Posterior vena cava (tissue), 2 donors: ENCODE measurements around the gene COL27A1. TPM values are rescaled to one million over a fixed set of nuclear protein-coding genes. Genes with fewer than 3 reads are reported as not detected.

ENCODE experiments used
- DNase-seq: peaks from one replicate; pipeline ENCODE4 v3.0.0-alpha.2; 2020; ENCODE audit warnings: low spot score
- intact Hi-C, 2 donors: fragments of 100-400 bp; cut with DNase I; formaldehyde crosslinking; loops; one replicate each; pipeline versions ENCODE4 v1.14.1 to v1.14.2; 2022 to 2023
- total RNA-seq, 2 donors: library from RNA; stranded (reverse); fragmentation: NEBNext Ultra II Directional; extraction: Animal tissue kit (Norgen Biotek cat#: 25700); gene quantifications; one replicate each; pipeline ENCODE4 v1.2.1, GENCODE V29; 2021
- donor health status: DM: yes; HTN: yes; CAD: no.
- donor health status: DM: yes; HTN: yes; CAD: no.

The COL27A1 gene
- total RNA-seq, 2 donors from 2014 or later: 6.7 to 8.1 TPM

DNA sequence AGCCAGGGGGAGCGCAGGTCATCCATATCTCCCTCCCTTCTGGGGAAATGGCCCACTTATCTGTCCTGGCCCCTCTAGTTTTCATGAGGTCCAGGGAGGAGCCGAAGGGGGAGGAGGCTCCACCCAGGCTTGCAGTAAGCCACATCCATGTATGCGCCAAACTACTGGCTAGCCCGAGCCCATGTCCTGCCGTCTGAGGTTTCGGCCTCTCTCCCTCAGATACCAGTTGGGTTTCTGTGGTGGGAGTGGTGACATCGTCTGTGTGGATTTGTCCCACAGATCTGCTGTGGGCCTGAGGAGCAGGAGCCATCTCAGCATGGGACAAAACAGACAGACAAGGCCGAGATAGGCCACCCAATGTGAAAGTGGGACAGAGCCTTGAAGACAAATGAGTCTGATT is 89.2 kb downstream of the COL27A1 start:
- DNase-seq: no peak
- intact Hi-C loops: loop anchor here in 1 of 2 donors (5.0 kb wide), 1 partner anchor 62 kb away; no protein-coding TSS in a partner anchor

DNA sequence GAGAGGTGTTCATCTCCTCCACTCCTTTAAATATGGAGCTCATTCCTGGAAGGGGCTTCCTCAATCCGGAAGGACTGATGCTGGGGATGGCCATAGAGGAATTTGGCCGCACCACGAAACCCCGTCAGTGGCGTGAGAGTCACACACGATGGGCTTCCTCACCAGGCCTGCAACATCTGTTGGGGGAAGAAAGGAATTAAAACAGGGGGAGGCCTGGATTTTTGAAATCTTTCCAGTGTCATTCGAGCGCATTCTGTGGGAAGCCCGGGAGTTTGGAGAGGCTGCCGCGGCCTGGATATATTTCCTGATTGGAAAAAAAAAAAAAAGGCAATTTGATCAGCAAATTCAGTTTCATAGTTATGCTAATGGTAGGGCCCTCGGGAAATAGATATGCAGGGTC is 91.2 kb downstream of the COL27A1 start:
- no peak for DNase-seq
- intact Hi-C loops: loop anchor here in 1 of 2 donors (2.0 kb wide), 1 partner anchor 66 kb away; no protein-coding TSS in a partner anchor

- no peak for DNase-seq
- intact Hi-C loops: loop anchor here in 1 of 2 donors (2.0 kb wide), 1 partner anchor 66 kb away; no protein-coding TSS in a partner anchor
These were observed 91.7 kb downstream of the COL27A1 start for GRCh38 chr9:114247077-114247476.

- intact Hi-C loops: loop anchor here in 1 of 2 donors (2.0 kb wide), 1 partner anchor 67 kb away; no protein-coding TSS in a partner anchor
- peak; percentile 60 for DNase-seq
These were observed 92.2 kb downstream of the COL27A1 start for GRCh38 chr9:114247491-114247890.

GRCh38 chr9:114248299-114248707 is 93.0 kb downstream of the COL27A1 start:
- DNase-seq: no peak
- intact Hi-C loops: no loop called here

DNA sequence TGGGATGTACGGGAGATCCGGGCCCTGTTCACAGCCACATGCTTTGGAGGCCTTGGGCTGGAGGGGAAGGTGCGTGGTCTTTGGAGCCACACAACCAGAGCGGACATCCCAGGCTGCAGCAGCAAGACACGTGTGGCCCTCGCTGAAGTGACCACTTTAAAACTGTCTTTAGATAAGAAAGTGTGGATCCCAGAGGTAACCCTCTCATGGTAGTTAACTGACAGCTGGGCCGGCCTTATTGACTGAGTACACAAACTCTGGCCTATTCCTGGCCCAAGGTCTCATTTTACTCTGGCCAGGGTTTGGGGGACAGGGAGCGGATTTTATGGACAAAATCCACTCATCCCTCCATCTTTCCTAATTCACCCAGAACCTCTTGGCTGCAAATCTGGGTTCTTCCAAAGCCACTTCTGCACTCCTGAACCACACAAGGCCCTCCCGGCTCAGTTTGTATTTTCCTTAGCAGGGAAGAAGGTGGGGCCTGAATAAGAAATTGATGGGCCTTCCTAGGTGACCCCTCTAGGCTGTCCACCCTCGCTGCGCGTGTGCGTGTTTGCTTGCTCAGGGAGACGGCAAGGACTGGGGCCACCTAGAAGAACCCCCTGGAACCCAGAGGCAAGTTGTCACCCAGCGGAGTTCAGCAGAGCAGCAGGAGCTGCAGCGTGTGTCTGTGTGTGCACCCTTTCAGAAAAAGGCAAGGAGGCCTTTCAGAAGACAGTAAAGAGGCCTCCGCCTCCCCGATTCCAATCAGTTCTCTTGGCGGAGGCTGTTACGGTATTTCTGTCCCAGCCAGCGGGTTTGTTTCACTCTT is 94.3 kb downstream of the COL27A1 start:
- intact Hi-C loops: no loop called here

DNA sequence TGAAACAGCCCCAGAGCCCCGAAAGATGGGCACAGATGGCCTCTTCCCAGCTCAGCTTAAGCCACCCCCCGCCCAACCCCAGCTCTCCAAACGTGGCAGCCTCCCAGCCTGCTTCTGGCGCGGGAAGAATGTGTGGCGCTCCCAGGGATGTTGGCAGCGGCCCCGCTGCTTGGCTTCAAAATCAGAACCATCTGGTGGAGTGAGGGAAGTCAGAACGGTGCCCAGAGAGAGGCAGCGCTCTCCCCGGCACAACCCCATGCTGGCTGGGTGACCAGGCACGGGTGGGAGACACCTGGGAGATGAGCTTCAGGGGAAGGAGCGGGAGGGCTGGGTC is 94.9 kb downstream of the COL27A1 start:
- no peak for DNase-seq
- intact Hi-C loops: no loop called here

More for the DNA sequence above, 94.3 kb downstream of the COL27A1 start:
- DNase-seq: no peak

- intact Hi-C loops: no loop called here
- no peak for DNase-seq
These were observed 95.3 kb downstream of the COL27A1 start for GRCh38 chr9:114250648-114251047.

DNA sequence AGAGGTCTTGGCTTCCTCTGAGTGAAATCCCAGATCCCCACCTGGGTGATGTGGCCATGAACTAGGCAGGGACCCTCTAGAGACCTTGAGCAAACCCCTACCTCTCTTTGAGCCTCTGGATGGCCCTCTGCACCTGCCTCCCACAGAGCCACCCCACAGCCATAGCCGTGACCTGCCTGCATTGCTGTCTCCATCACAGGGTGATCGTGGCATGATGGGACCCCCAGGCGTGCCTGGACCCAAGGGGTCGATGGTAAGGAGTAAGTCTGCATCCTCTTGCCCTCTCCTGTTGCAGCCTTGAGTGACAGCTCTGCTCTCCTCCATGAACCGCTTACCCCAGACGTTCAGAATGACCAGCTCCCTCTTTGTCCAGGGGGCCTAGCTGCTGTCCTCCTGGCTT is 97.1 kb downstream of the COL27A1 start:
- intact Hi-C loops: no loop called here
- no peak for DNase-seq

DNA sequence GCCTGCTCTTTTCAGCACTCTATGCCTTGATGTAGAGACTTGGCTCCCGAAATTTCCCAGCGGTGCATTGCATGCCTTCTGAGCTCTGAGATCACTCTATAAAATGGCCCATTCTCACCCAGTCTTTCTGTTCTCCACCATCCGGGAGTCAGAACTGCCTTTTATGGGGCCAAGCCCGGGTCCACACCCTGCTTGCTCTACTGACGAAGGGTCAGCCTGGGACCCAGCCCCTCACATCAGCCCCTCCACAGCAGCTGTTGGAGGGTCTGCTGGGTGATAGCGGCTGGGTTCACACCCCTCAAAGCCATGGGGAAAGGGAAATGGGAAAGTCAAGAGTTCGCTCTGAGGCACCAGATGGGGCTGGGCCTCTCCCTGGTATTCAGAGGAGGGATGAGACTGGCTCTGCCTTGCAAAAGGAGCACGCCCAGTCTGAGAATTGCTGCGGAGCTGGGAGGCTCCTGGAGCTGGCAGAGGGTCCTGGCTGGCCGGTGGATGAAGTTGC is 101.5 kb downstream of the COL27A1 start:
- no peak for DNase-seq
- intact Hi-C loops: no loop called here

GRCh38 chr9:114258218-114258617 is 102.9 kb downstream of the COL27A1 start:
- intact Hi-C loops: no loop called here
- no peak for DNase-seq

DNA sequence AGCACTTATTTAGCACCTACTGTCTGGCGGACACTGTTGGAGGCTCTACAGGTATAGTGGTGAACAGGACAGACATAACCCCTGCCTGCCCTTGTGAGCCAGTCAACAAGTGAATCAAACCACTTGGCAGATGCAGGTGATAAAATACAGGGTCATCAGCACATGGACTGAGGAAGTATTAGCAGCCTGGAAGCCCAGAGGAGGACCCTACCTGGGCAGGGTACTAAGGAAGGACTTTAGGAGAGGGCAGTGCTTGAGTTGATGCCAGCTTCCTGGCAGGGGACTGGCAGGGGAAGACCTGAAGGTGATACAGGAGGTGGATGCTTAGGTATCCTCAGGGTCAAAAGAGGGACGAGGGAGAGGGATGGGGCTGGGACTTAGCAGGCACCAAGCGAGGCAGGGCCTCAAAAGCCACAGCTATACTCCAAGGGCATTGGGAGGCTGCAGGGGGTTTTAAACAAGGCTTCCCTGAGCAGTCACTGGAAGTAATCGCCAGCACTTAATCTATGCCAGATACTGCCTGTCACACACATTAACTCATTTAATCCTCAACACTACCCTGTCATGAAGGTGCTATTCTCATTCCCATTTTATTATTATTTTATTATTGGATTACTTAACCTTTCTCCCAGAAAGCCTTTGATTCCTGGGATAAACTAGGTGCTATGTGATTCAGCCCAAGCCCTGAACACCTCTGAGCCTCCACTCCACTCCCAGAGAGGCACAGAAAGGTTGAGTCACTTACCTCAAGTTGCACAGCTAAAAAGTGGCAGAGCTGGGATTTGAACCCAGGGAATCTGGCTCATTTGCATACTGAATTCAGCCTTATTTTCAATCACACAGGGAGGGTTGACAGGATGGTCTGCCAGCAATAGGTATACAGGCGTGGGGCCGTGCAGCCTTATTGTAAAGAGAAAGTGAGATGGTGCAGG is 103.8 kb downstream of the COL27A1 start:
- no peak for DNase-seq
- intact Hi-C loops: no loop called here

DNA sequence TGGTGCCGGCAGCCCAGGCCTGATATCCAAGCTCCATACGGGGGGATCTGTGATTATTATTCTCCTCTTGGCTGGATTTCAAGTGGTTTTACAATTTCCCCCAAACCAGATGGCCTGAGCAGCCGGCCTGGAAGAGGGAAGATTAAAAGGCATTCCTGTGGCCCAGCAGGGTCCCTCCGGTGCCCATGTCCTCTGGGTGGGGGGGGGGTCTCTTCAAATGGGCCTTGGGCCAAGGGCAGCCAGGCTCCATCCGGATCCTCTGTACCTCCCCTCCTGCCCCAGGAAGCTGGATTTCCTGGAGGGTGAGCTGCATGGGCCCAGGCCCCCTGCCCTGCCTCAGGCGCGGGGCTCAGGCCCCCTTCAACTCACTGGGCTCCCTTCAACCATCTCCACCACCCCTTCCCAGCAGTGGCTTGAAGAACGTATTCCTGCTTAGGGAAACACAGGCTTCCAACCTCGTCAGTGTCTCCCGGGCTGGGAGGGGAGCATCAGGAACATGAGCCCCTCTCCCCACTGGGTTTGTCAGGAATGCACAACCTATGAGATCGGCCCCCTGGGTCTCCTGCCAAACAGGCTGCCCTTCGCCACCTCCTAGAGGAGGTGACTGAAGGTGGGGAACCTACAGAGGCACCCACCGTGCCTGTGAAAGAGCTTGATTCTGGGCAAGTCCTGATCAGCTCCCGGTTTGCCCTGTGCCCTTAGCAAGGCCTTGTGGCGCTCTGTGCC is 104.6 kb downstream of the COL27A1 start:
- intact Hi-C loops: loop anchor here in 1 of 2 donors (10.0 kb wide), 1 partner anchor 105 kb away; the partner anchor contains the start of gene COL27A1
- DNase-seq: no peak

DNA sequence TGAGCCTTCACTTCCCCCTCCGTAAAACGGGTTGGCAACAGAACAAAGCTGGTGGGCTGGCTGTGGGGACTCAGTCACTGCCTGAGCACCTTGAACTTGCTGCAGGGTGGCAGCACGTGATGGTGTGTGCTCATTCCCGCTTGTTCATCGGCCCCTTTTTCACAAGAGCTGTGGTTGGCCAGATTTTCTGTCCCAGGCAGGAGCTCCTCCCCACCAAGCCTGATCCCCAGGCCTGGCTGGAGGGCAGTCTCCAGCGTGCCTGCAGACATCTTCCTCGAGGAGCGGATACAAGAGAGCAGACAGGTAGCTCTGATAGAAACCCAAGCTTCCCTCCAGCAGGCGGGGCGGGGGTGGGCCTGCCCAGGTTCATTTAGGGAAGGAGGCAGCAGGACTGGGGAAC is 105.7 kb downstream of the COL27A1 start:
- no peak for DNase-seq
- intact Hi-C loops: loop anchor here in 1 of 2 donors (10.0 kb wide), 1 partner anchor 106 kb away; the partner anchor contains the start of gene COL27A1

- intact Hi-C loops: loop anchor here in 1 of 2 donors (10.0 kb wide), 1 partner anchor 107 kb away; the partner anchor contains the start of gene COL27A1
- DNase-seq: no peak
These were observed 106.7 kb downstream of the COL27A1 start for GRCh38 chr9:114261987-114262386.

GRCh38 chr9:114263853-114264510 is 108.6 kb downstream of the COL27A1 start:
- intact Hi-C loops: loop anchor here in 1 of 2 donors (10.0 kb wide), 1 partner anchor 109 kb away; the partner anchor contains the start of gene COL27A1
- DNase-seq: no peak

- intact Hi-C loops: loop anchor here in 1 of 2 donors (10.0 kb wide), 1 partner anchor 110 kb away; the partner anchor contains the start of gene COL27A1
- no peak for DNase-seq
These were observed 109.6 kb downstream of the COL27A1 start for GRCh38 chr9:114264806-114265550.
